HG03045 (cell line): Measurements from ENCODE around the gene GABRD.

Source experiments
- ATAC-seq: cut with Tn5 transposase; IDR thresholded peaks from one replicate; pipeline ENCODE4 v1.9.1; 2021; ENCODE audit warnings: mild to moderate bottlenecking, moderate library complexity; ENCODE audit not compliant: unreplicated experiment

The GABRD gene

DNA sequence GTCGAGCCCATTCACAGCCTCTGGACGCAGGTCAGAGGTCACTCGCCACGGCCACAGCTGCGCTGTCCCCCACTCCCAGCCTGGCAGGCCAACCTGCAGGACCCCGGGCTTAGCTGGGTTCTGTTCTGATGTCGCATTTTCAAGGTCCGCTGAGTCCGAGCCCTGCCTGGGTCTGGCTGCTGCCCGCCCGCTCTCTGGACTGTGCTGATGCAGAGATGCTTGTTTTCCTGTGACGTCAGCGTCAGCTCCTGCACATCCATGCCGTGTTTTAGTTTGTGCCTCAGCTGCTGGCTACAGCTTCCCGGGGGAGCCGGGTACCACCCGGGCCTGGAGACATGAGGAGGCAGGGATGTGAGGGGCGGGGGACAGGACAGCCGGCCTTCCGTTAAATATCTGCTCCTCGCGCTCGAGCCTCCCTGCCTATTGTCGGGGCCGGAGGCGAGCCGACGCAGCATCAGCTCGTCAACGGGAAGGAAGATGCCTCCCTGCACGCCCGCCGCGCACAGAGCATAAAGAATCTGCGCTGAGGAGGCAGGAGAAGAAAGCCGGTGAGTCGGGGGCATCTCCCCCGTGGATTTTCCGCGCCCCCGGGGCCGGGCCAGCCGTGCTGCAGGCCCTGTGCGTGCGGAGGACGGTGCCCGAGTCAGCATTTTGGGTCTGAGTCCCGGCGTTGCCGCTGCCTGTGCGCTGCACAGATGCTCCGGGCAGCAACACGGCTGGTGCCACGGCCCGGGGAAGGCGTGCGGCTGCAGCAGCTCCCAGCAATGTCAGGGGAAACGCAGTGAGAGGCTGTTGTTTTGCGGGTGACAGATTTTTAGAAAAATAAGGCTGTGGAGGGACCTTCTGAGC lies 54.5 kb downstream of the GABRD start:
- no peak for ATAC-seq

DNA sequence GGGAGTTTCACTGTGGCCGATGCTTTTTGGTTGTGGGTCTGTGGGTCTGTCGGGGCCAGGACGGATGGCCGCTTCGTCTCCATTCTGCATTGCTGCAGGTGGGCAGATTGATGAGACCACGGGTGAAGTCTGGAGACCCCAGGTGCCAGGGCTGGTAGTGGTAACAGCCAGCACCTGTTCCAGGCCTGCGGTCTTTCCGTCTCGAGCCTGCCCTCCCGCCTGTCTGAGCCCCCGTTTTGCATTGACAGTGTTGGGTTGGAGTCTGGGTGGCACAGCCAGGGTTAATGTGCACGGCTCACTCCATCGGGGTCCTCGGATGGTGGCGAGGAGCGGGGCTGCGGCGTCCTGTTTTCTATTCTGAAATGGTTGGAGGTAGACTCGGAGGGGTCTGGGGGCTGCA lies 55.3 kb downstream of the GABRD start:
- ATAC-seq: no peak

DNA sequence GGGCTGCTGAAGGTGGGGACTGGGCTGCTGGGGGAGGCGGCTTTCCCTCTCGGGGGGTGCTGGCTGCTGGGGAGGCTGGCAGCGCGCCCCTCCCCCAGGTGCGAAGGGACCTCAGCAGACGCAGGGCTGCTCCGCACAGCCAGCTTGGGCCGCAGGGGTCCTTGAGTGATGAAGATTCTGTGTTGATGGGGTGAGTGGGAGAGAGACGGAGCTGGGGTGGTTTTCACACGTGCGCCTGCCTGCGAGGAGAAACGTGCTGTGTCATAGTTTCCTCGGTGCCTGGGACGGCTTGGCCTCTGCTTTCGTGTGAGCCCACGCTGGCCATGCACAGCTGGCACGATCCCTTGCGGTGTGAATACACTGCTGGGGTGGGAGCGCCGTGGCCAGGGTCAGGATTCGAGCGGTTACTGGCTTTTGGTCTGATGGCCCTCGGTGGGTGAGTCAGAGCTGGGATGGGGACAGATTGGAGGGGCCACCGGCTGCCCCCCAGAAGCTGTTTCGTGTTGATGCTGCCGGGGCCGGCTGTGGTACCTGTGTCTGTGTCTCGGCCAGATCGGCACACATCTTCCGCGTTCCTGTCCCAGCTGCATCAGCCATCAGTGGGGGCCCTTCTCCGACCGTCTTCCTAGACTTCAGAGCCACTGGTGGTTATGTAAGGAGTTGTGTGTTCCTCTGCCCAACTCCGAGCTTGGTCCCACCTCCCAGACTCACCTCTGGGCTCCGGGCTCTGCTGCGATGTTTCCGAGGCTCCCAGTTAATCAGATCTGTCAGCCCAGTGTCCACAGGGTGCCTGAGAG lies 56.0 kb downstream of the GABRD start:
- ATAC-seq: no peak

DNA sequence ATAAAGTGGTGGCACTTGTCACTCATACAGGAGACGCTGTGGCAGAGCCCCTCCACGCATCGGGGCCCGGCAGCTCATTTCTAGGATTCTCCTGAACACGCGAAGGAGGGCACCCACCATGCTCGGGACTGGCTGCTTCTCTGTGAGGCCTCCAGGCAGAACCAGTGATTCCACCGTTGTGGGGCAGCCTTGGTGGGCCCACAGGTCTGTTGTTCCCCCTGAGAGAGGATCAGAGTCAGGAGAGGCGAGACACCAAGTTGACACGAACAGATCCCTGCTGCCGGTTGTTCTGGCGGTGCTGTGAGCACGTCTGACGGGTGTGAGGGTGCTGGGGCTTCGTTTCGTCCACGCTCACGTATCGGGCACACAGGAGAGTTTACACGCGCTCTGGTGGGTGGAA lies 57.7 kb downstream of the GABRD start:
- no peak for ATAC-seq

DNA sequence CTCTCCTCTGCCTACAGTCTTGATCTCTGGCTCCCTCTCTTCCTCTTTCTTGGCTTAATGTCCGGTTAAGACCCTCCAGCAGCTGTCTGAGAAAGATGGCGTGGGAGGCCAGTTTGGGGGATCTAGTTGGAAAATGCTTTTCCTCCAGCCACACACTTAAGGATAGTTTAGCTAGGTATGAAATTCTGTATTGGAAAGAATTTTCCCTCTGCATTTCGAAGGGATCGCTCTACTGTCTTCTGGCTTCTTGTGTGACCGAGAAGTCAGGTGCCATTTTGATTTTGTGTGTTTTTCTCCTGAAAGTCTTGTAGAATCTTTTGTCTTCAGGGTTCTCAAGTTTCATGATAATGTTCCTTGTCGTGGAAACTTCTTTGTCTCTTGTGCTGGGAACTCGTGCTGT lies 59.0 kb downstream of the GABRD start:
- ATAC-seq: no peak

DNA sequence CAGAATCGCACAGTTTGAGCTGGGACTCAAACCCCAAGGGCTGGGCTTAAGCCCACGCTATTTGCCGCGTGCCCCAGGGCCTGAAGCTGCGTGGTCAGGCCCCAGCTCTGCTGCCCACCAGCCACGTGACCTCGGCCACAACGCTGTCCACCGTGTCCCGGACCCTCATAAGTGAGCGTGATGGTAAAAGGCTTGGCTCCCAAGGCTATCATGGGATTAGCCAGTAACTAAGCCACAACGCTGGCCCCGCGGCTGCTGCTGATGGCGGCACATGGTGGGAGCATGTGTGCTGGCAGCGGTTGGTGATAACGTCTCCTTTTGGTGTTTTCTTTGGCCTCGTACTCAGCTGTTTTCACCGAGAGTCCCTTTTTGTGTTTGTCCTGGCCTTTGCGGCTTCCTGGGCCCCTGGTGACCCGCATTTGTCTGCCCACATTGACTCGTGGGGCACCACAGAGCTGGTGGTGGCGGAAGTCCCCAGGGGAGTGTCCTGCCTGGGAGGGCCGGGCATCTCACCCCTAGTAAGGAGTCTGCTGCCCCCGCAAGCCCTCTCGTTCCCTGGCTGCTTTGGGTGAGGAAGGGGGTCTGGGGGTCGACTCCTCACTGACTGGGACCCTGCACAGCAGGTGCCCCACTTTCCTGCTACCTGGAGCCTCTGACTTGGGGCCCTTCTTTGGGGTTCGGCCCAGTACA lies 60.4 kb downstream of the GABRD start:
- no peak for ATAC-seq

DNA sequence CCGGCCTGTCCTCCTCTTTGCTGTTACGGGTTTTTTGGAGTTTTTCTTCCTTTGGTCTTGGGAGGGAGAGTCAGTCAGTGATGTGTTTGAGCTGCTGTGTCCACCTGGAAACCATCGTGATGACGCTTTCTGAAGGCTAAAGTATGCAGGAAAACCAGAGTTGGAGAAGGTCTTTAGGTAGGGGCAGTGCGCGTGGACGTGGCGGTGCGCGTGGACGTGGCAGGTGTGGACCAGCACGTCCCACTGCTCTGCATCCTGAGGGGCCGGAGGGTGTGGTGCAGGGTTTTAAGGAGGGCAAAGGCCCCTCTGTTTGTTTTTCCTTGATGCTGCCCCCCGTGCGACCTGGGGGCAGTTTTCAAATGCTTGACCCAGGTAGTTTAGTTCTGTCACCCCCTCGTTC lies 61.0 kb downstream of the GABRD start:
- no peak for ATAC-seq
